ENCODE measurements around the gene KCNMA1.

Gene KCNMA1

GRCh38 chr10:77207182-77207827 is 430.3 kb downstream of the KCNMA1 start:
- Histone ChIP-seq H3K36me3 (ENCODE audit: insufficient read depth) (no peaks in the 10 kb centered on the region), H3K4me1 (ENCODE audit: low read depth, poor library complexity, severe bottlenecking) (no peaks in the 10 kb centered on the region), H2AFZ (ENCODE audit: low read depth) (no peak overlapping the region), H3K79me2 (ENCODE audit: insufficient read depth, low read depth) (no peaks in the 10 kb centered on the region), H3K9ac (no peak overlapping the region), H3K27me3 (ENCODE audit: insufficient read depth, low read depth) (no peaks in the 10 kb centered on the region), H3K27ac (no peak overlapping the region), H3K4me2 (no peak overlapping the region), H3K4me3 (IDR thresholded peaks at IDR 0.05; ENCODE audit: insufficient read depth, low read depth, low read length) (no peak overlapping the region), H4K20me1 (ENCODE audit: insufficient read depth) (no peaks in the 10 kb centered on the region)
- TF ChIP-seq CTCF (conservative IDR thresholded peaks at IDR 0.05; ENCODE audit: low read depth, low read length) = no peak

DNA sequence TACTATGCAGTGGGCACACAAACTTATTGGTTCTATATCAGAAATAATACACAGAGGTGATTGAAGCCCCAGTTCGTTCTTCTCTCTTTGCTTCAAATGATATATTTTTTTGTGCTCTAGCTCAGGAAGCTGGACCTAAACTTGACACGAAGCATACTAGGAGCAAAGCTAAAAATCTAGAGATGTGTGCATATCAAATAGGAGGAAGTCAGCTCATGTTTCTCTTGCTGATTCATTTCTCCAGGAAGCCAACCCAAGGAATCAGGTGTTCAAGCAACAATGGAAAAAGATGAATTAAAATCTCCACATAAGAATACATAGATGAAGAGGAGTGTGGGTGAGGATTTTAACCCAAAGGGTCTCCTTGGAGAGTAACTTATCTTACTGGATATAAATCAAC is 432.5 kb downstream of the KCNMA1 start:
- Histone ChIP-seq H3K4me1 (ENCODE audit: low read depth, poor library complexity, severe bottlenecking) (no peaks in the 10 kb centered on the region), H2AFZ (ENCODE audit: low read depth) (no peak overlapping the region), H3K27ac (no peak overlapping the region), H3K36me3 (ENCODE audit: insufficient read depth) (no peaks in the 10 kb centered on the region), H3K79me2 (ENCODE audit: insufficient read depth, low read depth) (no peaks in the 10 kb centered on the region), H4K20me1 (ENCODE audit: insufficient read depth) (no peaks in the 10 kb centered on the region), H3K9ac (no peak overlapping the region), H3K4me2 (no peak overlapping the region), H3K27me3 (ENCODE audit: insufficient read depth, low read depth) (no peaks in the 10 kb centered on the region), H3K4me3 (IDR thresholded peaks at IDR 0.05; ENCODE audit: insufficient read depth, low read depth, low read length) (no peak overlapping the region)
- no peak for TF ChIP-seq CTCF (conservative IDR thresholded peaks at IDR 0.05; ENCODE audit: low read depth, low read length)

- Histone ChIP-seq H3K79me2 (ENCODE audit: insufficient read depth, low read depth) (no peaks in the 10 kb centered on the region), H3K4me3 (IDR thresholded peaks at IDR 0.05; ENCODE audit: insufficient read depth, low read depth, low read length) (no peak overlapping the region), H3K4me2 (no peak overlapping the region), H4K20me1 (ENCODE audit: insufficient read depth) (no peaks in the 10 kb centered on the region), H3K27me3 (ENCODE audit: insufficient read depth, low read depth) (no peaks in the 10 kb centered on the region), H3K4me1 (ENCODE audit: low read depth, poor library complexity, severe bottlenecking) (no peaks in the 10 kb centered on the region), H3K27ac (no peak overlapping the region), H2AFZ (ENCODE audit: low read depth) (no peak overlapping the region), H3K9ac (no peak overlapping the region), H3K36me3 (ENCODE audit: insufficient read depth) (no peaks in the 10 kb centered on the region)
- no peak for TF ChIP-seq CTCF (conservative IDR thresholded peaks at IDR 0.05; ENCODE audit: low read depth, low read length)
These were observed 433.4 kb downstream of the KCNMA1 start for GRCh38 chr10:77204171-77204570.

- H2AFZ ChIP-seq (ENCODE audit: low read depth) = no peak overlapping the region
- no peak overlapping the region for H3K27ac ChIP-seq
- H3K79me2 ChIP-seq (ENCODE audit: insufficient read depth, low read depth) = no peaks in the 10 kb centered on the region
- no peak overlapping the region for H3K4me3 ChIP-seq (IDR thresholded peaks at IDR 0.05; ENCODE audit: insufficient read depth, low read depth, low read length)
- TF ChIP-seq CTCF (conservative IDR thresholded peaks at IDR 0.05; ENCODE audit: low read depth, low read length) = no peak
- H3K36me3 ChIP-seq (ENCODE audit: insufficient read depth) = no peaks in the 10 kb centered on the region
- no peaks in the 10 kb centered on the region for H4K20me1 ChIP-seq (ENCODE audit: insufficient read depth)
- no peaks in the 10 kb centered on the region for H3K4me1 ChIP-seq (ENCODE audit: low read depth, poor library complexity, severe bottlenecking)
- no peaks in the 10 kb centered on the region for H3K27me3 ChIP-seq (ENCODE audit: insufficient read depth, low read depth)
- no peak overlapping the region for H3K4me2 ChIP-seq
- no peak overlapping the region for H3K9ac ChIP-seq
These were observed 434.8 kb downstream of the KCNMA1 start for GRCh38 chr10:77202857-77203256.

All from KMS-11 (cell line).